GM23338 (cell line): ENCODE data around the gene MYD88. TPM values are rescaled to one million over a fixed set of nuclear protein-coding genes. Genes with fewer than 3 reads are reported as not detected.

Source experiments
- ATAC-seq: fragments of 200-7000 bp; cut with Tn5 transposase; 3 replicates; pipeline ENCODE4 v1.9.1; 2020
- DNase-seq: peaks from one replicate; pipeline ENCODE4 v3.0.0-alpha.2; 2015; ENCODE audit warnings: low spot score
- H2AFZ ChIP-seq: fragments of 200-600 bp; sonication (generic); 2 replicates; pipeline ENCODE4 v1.8.0; 2016; ENCODE audit warnings: antibody characterized with exemption, mild to moderate bottlenecking, moderate library complexity
- H3F3A ChIP-seq: fragments of 200-600 bp; sonication (generic); replicated peaks from 2 replicates; pipeline ENCODE4 v1.8.0; 2017; ENCODE audit warnings: antibody characterized with exemption, mixed run types, low read depth
- H3K27ac ChIP-seq: fragments of 200-600 bp; sonication (generic); 2 replicates; pipeline ENCODE4 v1.6.1; 2016; ENCODE audit warnings: low read depth
- H3K27me3 ChIP-seq: fragments of 200-600 bp; sonication (generic); 2 replicates; pipeline ENCODE4 v1.8.0; 2016; ENCODE audit warnings: mild to moderate bottlenecking, mixed run types, moderate library complexity; ENCODE audit not compliant: insufficient read depth
- H3K36me3 ChIP-seq: fragments of 200-600 bp; sonication (generic); 2 replicates; pipeline ENCODE4 v1.8.0; 2016; ENCODE audit warnings: mild to moderate bottlenecking; ENCODE audit not compliant: insufficient read depth
- H3K4me1 ChIP-seq: fragments of 200-600 bp; sonication (generic); 2 replicates; pipeline ENCODE4 v1.8.0; 2016; ENCODE audit warnings: mild to moderate bottlenecking, moderate library complexity; ENCODE audit not compliant: insufficient read depth
- H3K4me2 ChIP-seq: fragments of 200-600 bp; sonication (generic); 2 replicates; pipeline ENCODE4 v1.7.1; 2017; ENCODE audit warnings: mixed run types
- H3K4me3 ChIP-seq: fragments of 200-600 bp; sonication (generic); 2 replicates; pipeline ENCODE4 v1.6.1; 2016; ENCODE audit warnings: mixed run types
- H3K79me2 ChIP-seq: fragments of 200-600 bp; sonication (generic); replicated peaks from 2 replicates; pipeline ENCODE4 v1.8.0; 2017; ENCODE audit warnings: mild to moderate bottlenecking; ENCODE audit not compliant: insufficient read depth
- H3K9me2 ChIP-seq: fragments of 200-600 bp; sonication (generic); 2 replicates; pipeline ENCODE4 v1.8.0; 2017; ENCODE audit not compliant: insufficient read depth
- H4K20me1 ChIP-seq: fragments of 200-600 bp; sonication (generic); replicated peaks from 2 replicates; pipeline ENCODE4 v1.8.0; 2017; ENCODE audit warnings: mild to moderate bottlenecking; ENCODE audit not compliant: insufficient read depth
- H3K27ac Mint-ChIP-seq: 2 replicates; pipeline ENCODE4 v1.8.0; 2020; ENCODE audit warnings: inconsistent platforms, mild to moderate bottlenecking, moderate library complexity, mixed read lengths
- H3K27me3 Mint-ChIP-seq: 3 replicates; pipeline ENCODE4 v1.8.0; 2022; ENCODE audit warnings: low read depth, mild to moderate bottlenecking, moderate library complexity, mixed read lengths, inconsistent platforms; ENCODE audit not compliant: insufficient read depth, poor library complexity
- H3K36me3 Mint-ChIP-seq: 3 replicates; pipeline ENCODE4 v1.8.0; 2021; ENCODE audit warnings: low read depth, mild to moderate bottlenecking, inconsistent platforms, moderate library complexity, mixed read lengths
- H3K4me1 Mint-ChIP-seq: 3 replicates; pipeline ENCODE4 v1.8.0; 2020; ENCODE audit warnings: mild to moderate bottlenecking, inconsistent platforms, mixed read lengths
- H3K4me3 Mint-ChIP-seq: 3 replicates; pipeline ENCODE4 v1.8.0; 2021; ENCODE audit warnings: moderate library complexity, mild to moderate bottlenecking, inconsistent platforms, mixed read lengths
- H3K9me3 Mint-ChIP-seq: 3 replicates; pipeline ENCODE4 v1.8.0; 2020; ENCODE audit warnings: moderate library complexity, mild to moderate bottlenecking, inconsistent platforms, mixed read lengths
- EZH2phosphoT487 ChIP-seq: fragments of 200-600 bp; sonication (generic); IDR thresholded peaks from one replicate; pipeline ENCODE4 v1.8.1; 2018; ENCODE audit warnings: antibody characterized with exemption; ENCODE audit not compliant: unreplicated experiment
- JUNB ChIP-seq: IDR thresholded peaks from one replicate; pipeline ENCODE4 v1.6.1; 2016; ENCODE audit warnings: antibody characterized with exemption; ENCODE audit not compliant: unreplicated experiment
- POLR2AphosphoS5 ChIP-seq: IDR thresholded peaks from 2 replicates; pipeline ENCODE4 v1.6.1; 2016; ENCODE audit warnings: antibody characterized with exemption, low read depth
- ZNF114 ChIP-seq: fragments of 250-450 bp; sonication (Bioruptor Pico); IDR thresholded peaks from 2 replicates; pipeline ENCODE4 v1.5.0; 2020; ENCODE audit warnings: mild to moderate bottlenecking, moderate library complexity
- ZNF331 ChIP-seq: fragments of 250-450 bp; sonication (Bioruptor Pico); IDR thresholded peaks from 2 replicates; pipeline ENCODE4 v1.5.0; 2020; ENCODE audit warnings: low read depth, mild to moderate bottlenecking, moderate library complexity
- polyA plus RNA-seq: library from polyadenylated mRNA; unstranded; fragments of >200 nt; fragmentation: Nextera tagmentation; extraction: Ambion mirVana; gene quantifications from 2 replicates; pipeline ENCODE4 v1.2.1, GENCODE V29; 2016
- total RNA-seq: library from RNA; depleted of rRNA; stranded (reverse); fragments of >200 nt; shearing (Covaris generic); gene quantifications from 2 replicates; pipeline ENCODE4 v1.2.3, GENCODE V29; 2014
- TF ChIP-seq, protein P1 (sequence below): fragments of 250-450 bp; sonication (Bioruptor Pico); IDR thresholded peaks from 2 replicates; pipeline ENCODE4 v1.5.0; 2020; ENCODE audit warnings: mild to moderate bottlenecking, moderate library complexity
- TF ChIP-seq, protein P2 (sequence below): IDR thresholded peaks from 2 replicates; pipeline ENCODE4 v1.6.1; 2016; ENCODE audit warnings: antibody characterized with exemption
- TF ChIP-seq, protein P3 (sequence below), 2 experiments: fragments of 200-600 bp in 1 of 2; sonication (generic) in 1 of 2; conservative IDR thresholded peaks; 2 replicates each; pipeline versions ENCODE4 v1.5.1 to v1.6.1; 2016 to 2017; ENCODE audit warnings: antibody characterized with exemption in 2 of 2, low read depth in 2 of 2, mild to moderate bottlenecking in 2 of 2, moderate library complexity in 1 of 2

MYD88 gene
- total and polyA plus RNA-seq, 2 experiments from 2014 or later: 15.5 to 26.0 TPM

DNA sequence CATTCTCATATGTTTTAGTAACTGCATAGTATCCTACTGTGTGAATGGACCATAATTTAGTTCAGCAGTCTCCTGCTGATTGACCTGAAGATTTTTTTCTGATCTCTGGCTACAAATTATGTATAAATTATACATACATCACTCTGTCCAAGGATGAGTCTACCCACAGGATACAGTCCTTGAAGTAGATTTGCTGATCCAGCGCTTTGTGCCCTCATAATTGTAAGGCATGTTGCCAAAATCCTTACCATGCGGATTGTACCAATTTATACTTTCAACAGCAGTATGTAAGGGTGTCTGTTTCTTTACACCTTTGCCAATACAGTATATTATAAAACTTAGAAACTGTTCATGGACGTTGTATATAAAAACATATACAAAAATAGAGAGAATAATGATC, 48.0 kb upstream of the MYD88 start (continued):
- no peak for TF ChIP-seq ZNF114 (CRISPR knock-in tag)
- no peak for TF ChIP-seq POLR2AphosphoS5
- TF ChIP-seq, protein P1, sequence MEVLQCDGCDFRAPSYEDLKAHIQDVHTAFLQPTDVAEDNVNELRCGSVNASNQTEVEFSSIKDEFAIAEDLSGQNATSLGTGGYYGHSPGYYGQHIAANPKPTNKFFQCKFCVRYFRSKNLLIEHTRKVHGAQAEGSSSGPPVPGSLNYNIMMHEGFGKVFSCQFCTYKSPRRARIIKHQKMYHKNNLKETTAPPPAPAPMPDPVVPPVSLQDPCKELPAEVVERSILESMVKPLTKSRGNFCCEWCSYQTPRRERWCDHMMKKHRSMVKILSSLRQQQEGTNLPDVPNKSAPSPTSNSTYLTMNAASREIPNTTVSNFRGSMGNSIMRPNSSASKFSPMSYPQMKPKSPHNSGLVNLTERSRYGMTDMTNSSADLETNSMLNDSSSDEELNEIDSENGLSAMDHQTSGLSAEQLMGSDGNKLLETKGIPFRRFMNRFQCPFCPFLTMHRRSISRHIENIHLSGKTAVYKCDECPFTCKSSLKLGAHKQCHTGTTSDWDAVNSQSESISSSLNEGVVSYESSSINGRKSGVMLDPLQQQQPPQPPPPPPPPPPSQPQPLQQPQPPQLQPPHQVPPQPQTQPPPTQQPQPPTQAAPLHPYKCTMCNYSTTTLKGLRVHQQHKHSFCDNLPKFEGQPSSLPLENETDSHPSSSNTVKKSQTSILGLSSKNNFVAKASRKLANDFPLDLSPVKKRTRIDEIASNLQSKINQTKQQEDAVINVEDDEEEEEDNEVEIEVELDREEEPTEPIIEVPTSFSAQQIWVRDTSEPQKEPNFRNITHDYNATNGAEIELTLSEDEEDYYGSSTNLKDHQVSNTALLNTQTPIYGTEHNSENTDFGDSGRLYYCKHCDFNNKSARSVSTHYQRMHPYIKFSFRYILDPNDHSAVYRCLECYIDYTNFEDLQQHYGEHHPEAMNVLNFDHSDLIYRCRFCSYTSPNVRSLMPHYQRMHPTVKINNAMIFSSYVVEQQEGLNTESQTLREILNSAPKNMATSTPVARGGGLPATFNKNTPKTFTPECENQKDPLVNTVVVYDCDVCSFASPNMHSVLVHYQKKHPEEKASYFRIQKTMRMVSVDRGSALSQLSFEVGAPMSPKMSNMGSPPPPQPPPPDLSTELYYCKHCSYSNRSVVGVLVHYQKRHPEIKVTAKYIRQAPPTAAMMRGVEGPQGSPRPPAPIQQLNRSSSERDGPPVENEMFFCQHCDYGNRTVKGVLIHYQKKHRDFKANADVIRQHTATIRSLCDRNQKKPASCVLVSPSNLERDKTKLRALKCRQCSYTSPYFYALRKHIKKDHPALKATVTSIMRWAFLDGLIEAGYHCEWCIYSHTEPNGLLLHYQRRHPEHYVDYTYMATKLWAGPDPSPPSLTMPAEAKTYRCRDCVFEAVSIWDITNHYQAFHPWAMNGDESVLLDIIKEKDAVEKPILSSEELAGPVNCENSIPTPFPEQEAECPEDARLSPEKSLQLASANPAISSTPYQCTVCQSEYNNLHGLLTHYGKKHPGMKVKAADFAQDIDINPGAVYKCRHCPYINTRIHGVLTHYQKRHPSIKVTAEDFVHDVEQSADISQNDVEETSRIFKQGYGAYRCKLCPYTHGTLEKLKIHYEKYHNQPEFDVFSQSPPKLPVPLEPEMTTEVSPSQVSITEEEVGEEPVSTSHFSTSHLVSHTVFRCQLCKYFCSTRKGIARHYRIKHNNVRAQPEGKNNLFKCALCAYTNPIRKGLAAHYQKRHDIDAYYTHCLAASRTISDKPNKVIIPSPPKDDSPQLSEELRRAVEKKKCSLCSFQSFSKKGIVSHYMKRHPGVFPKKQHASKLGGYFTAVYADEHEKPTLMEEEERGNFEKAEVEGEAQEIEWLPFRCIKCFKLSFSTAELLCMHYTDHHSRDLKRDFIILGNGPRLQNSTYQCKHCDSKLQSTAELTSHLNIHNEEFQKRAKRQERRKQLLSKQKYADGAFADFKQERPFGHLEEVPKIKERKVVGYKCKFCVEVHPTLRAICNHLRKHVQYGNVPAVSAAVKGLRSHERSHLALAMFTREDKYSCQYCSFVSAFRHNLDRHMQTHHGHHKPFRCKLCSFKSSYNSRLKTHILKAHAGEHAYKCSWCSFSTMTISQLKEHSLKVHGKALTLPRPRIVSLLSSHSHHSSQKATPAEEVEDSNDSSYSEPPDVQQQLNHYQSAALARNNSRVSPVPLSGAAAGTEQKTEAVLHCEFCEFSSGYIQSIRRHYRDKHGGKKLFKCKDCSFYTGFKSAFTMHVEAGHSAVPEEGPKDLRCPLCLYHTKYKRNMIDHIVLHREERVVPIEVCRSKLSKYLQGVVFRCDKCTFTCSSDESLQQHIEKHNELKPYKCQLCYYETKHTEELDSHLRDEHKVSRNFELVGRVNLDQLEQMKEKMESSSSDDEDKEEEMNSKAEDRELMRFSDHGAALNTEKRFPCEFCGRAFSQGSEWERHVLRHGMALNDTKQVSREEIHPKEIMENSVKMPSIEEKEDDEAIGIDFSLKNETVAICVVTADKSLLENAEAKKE: no peak
- TF ChIP-seq ZNF331: no peak
- TF ChIP-seq, protein P2, sequence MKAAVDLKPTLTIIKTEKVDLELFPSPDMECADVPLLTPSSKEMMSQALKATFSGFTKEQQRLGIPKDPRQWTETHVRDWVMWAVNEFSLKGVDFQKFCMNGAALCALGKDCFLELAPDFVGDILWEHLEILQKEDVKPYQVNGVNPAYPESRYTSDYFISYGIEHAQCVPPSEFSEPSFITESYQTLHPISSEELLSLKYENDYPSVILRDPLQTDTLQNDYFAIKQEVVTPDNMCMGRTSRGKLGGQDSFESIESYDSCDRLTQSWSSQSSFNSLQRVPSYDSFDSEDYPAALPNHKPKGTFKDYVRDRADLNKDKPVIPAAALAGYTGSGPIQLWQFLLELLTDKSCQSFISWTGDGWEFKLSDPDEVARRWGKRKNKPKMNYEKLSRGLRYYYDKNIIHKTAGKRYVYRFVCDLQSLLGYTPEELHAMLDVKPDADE: no peak

DNA sequence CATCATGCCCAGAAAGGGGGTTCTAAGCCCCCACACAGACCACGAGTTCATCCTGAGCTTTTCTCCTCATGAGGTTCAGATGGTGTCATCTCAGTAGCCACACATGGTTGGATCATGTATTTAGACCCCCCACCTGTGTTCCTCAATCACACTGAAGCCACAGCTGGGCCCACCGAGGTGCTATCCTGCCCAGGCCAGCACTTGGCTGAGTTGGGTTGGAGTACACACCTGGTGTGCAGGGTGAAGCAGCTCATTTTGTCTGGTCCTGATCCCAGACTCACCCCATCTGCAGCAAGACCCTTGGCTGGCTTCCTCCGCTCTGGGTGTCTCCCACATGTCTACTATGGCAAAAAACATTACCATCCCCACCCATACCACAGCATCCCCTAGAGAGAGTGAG, 43.5 kb upstream of the MYD88 start:
- Mint-ChIP-seq H3K9me3 (no peaks in the 10 kb centered on the region), H3K27me3 (peaks cover 11% of the 10 kb centered on the region), H3K36me3 (no peaks in the 10 kb centered on the region), H3K4me1 (peaks cover 21% of the 10 kb centered on the region), H3K27ac (no peak overlapping the region), H3K4me3 (no peak overlapping the region)
- Histone ChIP-seq H3K79me2 (no peaks in the 10 kb centered on the region), H3K36me3 (no peaks in the 10 kb centered on the region), H3K9me2 (no peaks in the 10 kb centered on the region), H3K4me1 (peaks cover 7% of the 10 kb centered on the region), H3K27ac (no peak overlapping the region), H4K20me1 (no peaks in the 10 kb centered on the region; the same call in 1 of the 2 replicates), H3K27me3 (no peaks in the 10 kb centered on the region), H3K4me2 (no peak overlapping the region), H3K4me3 (no peak overlapping the region), H3F3A (no peaks in the 10 kb centered on the region), H2AFZ (no peak overlapping the region)
- no peak for DNase-seq
- TF ChIP-seq JUNB (no peak), EZH2phosphoT487 (no peak)
- TF ChIP-seq, protein P3, sequence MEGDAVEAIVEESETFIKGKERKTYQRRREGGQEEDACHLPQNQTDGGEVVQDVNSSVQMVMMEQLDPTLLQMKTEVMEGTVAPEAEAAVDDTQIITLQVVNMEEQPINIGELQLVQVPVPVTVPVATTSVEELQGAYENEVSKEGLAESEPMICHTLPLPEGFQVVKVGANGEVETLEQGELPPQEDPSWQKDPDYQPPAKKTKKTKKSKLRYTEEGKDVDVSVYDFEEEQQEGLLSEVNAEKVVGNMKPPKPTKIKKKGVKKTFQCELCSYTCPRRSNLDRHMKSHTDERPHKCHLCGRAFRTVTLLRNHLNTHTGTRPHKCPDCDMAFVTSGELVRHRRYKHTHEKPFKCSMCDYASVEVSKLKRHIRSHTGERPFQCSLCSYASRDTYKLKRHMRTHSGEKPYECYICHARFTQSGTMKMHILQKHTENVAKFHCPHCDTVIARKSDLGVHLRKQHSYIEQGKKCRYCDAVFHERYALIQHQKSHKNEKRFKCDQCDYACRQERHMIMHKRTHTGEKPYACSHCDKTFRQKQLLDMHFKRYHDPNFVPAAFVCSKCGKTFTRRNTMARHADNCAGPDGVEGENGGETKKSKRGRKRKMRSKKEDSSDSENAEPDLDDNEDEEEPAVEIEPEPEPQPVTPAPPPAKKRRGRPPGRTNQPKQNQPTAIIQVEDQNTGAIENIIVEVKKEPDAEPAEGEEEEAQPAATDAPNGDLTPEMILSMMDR (conservative IDR thresholded peaks at IDR 0.05; ENCODE audit: low read depth in 2 of 2): no peak
- TF ChIP-seq, protein P2: no peak
- no peak for ATAC-seq
